ENCODE results near the gene MS4A4E.
A peak's percentile ranks its signal among the peaks of the same experiment; 100 is the strongest.
"Not testable (repeated sequence)": the region's sequence is repeated elsewhere in the genome, so short reads cannot be mapped to it uniquely, and the experiment has no call there.

MS4A4E gene

DNA sequence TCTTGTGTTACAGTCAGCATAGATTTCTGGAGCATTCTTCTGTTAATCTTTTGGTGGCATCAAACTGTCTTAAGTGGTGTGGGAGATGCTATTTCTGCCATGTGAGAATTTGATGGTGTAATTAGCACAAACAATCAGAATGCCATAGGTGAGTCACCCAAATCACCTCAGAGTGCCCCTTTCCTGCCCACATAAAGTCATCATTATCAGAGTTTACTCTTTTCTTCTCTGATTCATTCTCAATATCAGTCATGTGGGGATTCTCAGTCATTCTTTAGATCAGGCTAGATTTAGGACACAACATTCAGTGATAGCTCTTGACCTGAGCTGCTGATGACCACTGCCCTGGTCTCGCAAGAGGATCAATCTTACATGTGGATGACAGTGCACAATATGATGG, 36.3 kb downstream of the MS4A4E start:
- no peak overlapping the region for H3K4me3 ChIP-seq (ENCODE audit: low read length)
- no peak for TF ChIP-seq ZNF274 (IDR thresholded peaks at IDR 0.05; ENCODE audit: low read depth, low read length)

DNA sequence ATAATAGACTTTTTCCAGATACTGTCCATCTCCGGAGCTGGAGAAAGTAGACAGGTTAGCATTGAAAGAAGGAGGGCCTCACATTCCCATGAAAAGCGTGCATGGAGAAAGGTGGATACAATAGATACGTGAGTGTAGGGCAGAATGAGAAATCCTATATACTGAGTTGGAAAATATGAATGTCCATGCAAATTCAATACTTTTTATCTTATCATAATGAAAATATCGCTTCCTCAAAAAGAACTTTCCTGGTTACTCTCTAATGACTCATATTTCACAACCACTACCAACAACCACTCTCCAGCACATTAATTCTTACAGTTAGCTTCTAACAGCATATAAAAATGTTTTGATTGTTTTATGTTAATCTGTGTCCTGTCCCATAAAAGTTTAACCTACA, 38.0 kb downstream of the MS4A4E start:
- TF ChIP-seq ZNF274 (IDR thresholded peaks at IDR 0.05; ENCODE audit: low read depth, low read length) = no peak
- no peak overlapping the region for H3K4me3 ChIP-seq (ENCODE audit: low read length)

GRCh38 chr11:60201334-60201733, 41.6 kb downstream of the MS4A4E start:
- not testable (repeated sequence) for H3K4me3 ChIP-seq (ENCODE audit: low read length)

GRCh38 chr11:60197442-60197841, 45.5 kb downstream of the MS4A4E start:
- no peak for TF ChIP-seq ZNF274 (IDR thresholded peaks at IDR 0.05; ENCODE audit: low read depth, low read length)

GRCh38 chr11:60195923-60196368, 47.0 kb downstream of the MS4A4E start:
- H3K4me3 ChIP-seq (ENCODE audit: low read length) = peak overlapping the region; percentile 34; the same call in 1 of the 2 replicates
- TF ChIP-seq ZNF274 (IDR thresholded peaks at IDR 0.05; ENCODE audit: low read depth, low read length) = no peak

More at GRCh38 chr11:60197442-60197841, 45.5 kb downstream of the MS4A4E start:
- no peak overlapping the region for H3K4me3 ChIP-seq (ENCODE audit: low read length)

- no peak for TF ChIP-seq ZNF274 (IDR thresholded peaks at IDR 0.05; ENCODE audit: low read depth, low read length)
- no peak overlapping the region for H3K4me3 ChIP-seq (ENCODE audit: low read length)
These were observed 48.4 kb downstream of the MS4A4E start for GRCh38 chr11:60194511-60194910.

DNA sequence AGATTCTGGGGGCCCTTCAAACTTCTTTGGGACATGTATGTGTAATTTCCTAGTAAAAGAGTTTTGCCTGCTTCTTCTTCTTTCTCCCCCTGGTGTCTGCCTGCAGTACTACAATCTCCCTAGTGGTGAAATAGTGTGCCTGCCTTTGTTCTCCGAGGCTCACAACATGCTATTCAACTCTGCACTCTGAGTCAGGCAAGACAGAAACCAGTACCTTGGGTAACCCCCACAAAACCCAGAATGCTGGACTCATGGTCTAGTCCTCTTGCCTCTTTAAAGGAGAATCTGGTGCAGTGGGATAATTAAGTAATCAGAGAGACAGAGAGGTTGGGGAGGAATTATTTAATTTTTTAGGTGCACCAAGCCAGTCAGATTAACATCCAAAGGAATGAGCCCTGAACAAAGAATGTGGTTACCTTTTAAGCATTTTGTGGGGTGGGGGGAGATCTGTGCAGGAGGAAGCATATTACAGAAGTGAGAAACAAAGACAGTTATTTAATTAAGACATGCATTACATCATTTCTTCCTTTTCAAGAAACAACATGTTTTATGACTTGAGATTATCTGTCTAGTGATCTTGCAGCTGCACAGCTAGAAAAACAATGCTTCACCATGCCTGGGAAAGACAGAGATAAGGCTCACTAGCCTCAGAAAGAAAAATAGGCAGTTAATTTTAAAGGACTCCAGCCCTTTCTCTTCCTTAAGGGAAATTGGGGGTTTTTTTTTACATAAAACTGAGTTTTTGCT, 49.1 kb downstream of the MS4A4E start:
- no peak for TF ChIP-seq ZNF274 (IDR thresholded peaks at IDR 0.05; ENCODE audit: low read depth, low read length)
- no peak overlapping the region for H3K4me3 ChIP-seq (ENCODE audit: low read length)

DNA sequence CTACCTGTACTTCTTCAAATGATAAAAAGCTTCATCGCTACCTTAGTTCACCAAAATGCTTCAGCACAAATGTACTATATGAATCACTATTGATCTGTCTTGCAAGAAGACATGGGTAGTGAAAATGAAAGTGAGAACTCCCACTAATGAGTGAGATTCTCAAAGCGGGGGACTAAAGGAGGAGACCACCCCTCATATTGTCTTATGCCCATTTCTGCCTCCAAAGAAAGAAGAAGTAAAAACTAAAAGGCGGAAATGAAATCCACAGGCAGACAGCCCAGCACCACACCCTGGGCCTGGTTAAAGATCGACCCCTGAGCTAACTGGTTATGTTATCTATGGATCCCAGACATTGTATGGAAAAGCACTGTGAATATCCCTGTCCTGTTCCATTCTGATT, 50.4 kb downstream of the MS4A4E start:
- not testable (repeated sequence) for H3K4me3 ChIP-seq (ENCODE audit: low read length)

DNA sequence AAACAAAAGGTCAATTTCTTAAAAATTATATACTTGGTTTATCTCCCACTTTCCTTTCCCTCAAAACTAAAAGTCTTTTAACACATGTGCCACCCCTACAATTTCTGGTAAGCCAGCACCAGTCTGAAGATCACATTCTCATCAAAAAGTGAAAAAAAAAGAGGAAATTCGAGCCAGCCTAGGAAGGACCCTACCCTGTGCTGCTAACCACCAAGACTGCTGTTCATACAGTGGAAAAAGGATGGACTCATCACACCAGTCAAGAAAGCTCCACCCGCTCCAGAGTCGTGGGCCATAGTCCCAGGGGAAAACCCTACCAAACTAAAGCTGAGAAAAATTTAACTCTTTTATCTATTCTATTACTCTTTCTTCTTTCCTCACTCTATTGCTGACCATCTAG, 54.5 kb downstream of the MS4A4E start:
- H3K4me3 ChIP-seq (ENCODE audit: low read length) = not testable (repeated sequence)

DNA sequence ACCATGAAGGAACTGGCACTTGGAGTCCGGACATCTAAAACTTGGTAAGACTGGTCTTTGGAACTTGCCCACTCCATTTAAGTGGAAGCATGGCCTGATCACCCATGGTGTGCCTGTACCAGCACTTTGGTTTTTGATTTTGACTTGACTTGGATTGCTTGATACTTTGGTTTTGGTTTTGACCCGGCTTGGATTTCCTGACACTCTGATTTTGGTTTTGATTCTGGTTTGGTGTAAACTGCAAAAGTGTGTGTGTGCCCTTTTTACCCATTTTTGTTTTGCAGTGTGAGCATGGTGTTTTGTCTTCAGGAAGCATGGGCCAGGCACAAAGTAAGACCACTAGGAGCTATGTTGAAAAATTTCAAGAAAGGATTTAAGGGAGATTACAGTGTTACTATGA, 56.8 kb downstream of the MS4A4E start:
- H3K4me3 ChIP-seq (ENCODE audit: low read length) = not testable (repeated sequence)

DNA sequence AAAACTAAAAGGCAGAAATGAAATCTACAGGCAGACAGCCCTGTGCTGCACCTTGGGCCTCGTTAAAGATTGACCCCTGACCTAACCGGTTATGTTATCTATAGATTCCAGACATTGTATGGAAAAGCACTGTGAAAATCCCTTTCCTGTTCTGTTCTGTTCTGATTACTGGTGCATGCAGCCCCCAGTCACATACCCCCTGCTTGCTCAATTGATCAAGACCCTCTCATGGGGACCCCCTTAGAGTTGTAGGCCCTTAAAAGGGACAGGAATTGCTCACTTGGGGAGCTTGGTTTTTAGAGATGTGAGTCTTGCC, 57.5 kb downstream of the MS4A4E start:
- H3K4me3 ChIP-seq (ENCODE audit: low read length) = not testable (repeated sequence)

DNA sequence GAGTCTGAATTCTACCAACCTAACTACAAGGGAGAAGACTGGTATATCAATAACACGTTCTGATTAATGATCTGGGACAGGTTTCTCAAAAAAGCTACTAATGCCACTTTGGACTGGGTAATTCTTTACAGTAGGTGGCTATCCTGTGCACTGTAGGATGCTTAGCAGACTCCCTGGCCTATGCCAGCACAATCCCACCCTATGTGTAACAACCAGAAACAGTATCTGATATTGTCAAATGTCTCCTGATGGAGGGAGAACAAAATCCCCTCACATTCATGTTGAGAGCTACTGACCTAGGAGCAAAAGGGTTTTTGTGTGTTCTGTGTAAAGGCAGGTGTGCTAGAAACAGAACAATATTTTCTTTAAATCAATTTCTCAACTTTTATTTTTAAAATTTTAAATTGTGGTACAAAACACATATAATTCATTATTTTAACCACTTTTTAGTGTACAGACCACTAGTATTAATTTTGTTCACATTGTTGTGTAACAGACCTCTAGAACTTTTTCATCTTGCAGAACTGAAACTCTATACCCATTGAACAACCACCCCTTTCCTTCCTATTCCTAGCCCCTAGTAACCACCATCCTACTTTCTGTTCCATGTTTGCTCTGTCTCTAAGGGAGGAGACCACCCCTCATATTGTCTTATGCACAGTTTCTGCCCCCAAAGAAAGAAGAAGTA, 58.0 kb downstream of the MS4A4E start:
- no peak overlapping the region for H3K4me3 ChIP-seq (ENCODE audit: low read length)
- no peak for TF ChIP-seq ZNF274 (IDR thresholded peaks at IDR 0.05; ENCODE audit: low read depth, low read length)

GRCh38 chr11:60183591-60184205, 59.2 kb downstream of the MS4A4E start:
- no peak for TF ChIP-seq ZNF274 (IDR thresholded peaks at IDR 0.05; ENCODE audit: low read depth, low read length)
- no peak overlapping the region for H3K4me3 ChIP-seq (ENCODE audit: low read length)

- no peak for TF ChIP-seq ZNF274 (IDR thresholded peaks at IDR 0.05; ENCODE audit: low read depth, low read length)
- H3K4me3 ChIP-seq (ENCODE audit: low read length) = no peak within 1 kb of the TSS
These were observed 60.2 kb downstream of the MS4A4E start, which contains the start of gene MS4A6A for GRCh38 chr11:60182541-60183330. TSS of gene MS4A6A (minus strand) at chr11:60183083. CDS start at chr11:60181727, 1,356 bp downstream.

GRCh38 chr11:60175860-60176275, 67.1 kb downstream of the MS4A4E start:
- TF ChIP-seq ZNF274 (IDR thresholded peaks at IDR 0.05; ENCODE audit: low read depth, low read length) = no peak
- no peak overlapping the region for H3K4me3 ChIP-seq (ENCODE audit: low read length)
